NCI-H1436 (cell line): ENCODE results near the gene GALNT10.

Experiments used
- DNase-seq: peaks from one replicate; lab custom pipeline; 2025; lab: John Stamatoyannopoulos, UW

The GALNT10 gene

GRCh38 chr5:154295551-154295950, 105.0 kb downstream of the GALNT10 start:
- DNase-seq, result no peak

GRCh38 chr5:154296525-154297159, 106.1 kb downstream of the GALNT10 start:
- DNase-seq, result no peak

- DNase-seq, result no peak
Observed at GRCh38 chr5:154298065-154298464, 107.5 kb downstream of the GALNT10 start.

- no peak for DNase-seq
Observed at GRCh38 chr5:154300207-154300883, 109.8 kb downstream of the GALNT10 start.

GRCh38 chr5:154301726-154302125, 111.2 kb downstream of the GALNT10 start:
- DNase-seq, result no peak

GRCh38 chr5:154302161-154302560, 111.6 kb downstream of the GALNT10 start:
- no peak for DNase-seq

- DNase-seq, result no peak
Observed at GRCh38 chr5:154303133-154303532, 112.6 kb downstream of the GALNT10 start.

GRCh38 chr5:154308443-154309370, 118.2 kb downstream of the GALNT10 start:
- DNase-seq, result no peak

- DNase-seq, result no peak
Observed at GRCh38 chr5:154309371-154309745, 118.8 kb downstream of the GALNT10 start.

GRCh38 chr5:154309805-154310204, 119.3 kb downstream of the GALNT10 start:
- DNase-seq, result no peak

GRCh38 chr5:154311362-154311761, 120.8 kb downstream of the GALNT10 start:
- DNase-seq, result no peak

GRCh38 chr5:154312000-154312399, 121.5 kb downstream of the GALNT10 start:
- no peak for DNase-seq

GRCh38 chr5:154312576-154312975, 122.0 kb downstream of the GALNT10 start:
- DNase-seq, result no peak

GRCh38 chr5:154313360-154314017, 123.0 kb downstream of the GALNT10 start:
- no peak for DNase-seq

GRCh38 chr5:154315196-154315595, 124.7 kb downstream of the GALNT10 start:
- no peak for DNase-seq

GRCh38 chr5:154315756-154316155, 125.2 kb downstream of the GALNT10 start:
- no peak for DNase-seq

- DNase-seq, result peak; percentile 60
Observed at GRCh38 chr5:154316223-154316935, 125.8 kb downstream of the GALNT10 start.

GRCh38 chr5:154317916-154318315, 127.4 kb downstream of the GALNT10 start:
- DNase-seq, result no peak

GRCh38 chr5:154318691-154319090, 128.2 kb downstream of the GALNT10 start:
- DNase-seq, result no peak

- no peak for DNase-seq
Observed at GRCh38 chr5:154319736-154320135, 129.2 kb downstream of the GALNT10 start.

- DNase-seq, result peak; percentile 3
Observed at GRCh38 chr5:154320224-154321089, 129.9 kb downstream of the GALNT10 start.
